Activated naive CD4-positive, alpha-beta T cell treated with anti-CD3 and anti-CD28 coated beads for 36 hours (primary cell): ENCODE measurements around the gene PLXNB2. TPM values are rescaled to one million over a fixed set of nuclear protein-coding genes. Genes with fewer than 3 reads are reported as not detected.

ENCODE experiments used
- CTCF ChIA-PET: fragments of 350-600 bp; sonication (Branson Sonifier 250); formaldehyde crosslinking; loops from one replicate; lab custom pipeline; 2021; ENCODE audit warnings: antibody characterized with exemption; lab: Charles Lee
- DNase-seq: peaks from one replicate; pipeline ENCODE4 v3.0.0-alpha.2; 2020
- H3K27ac Mint-ChIP-seq: one replicate; pipeline ENCODE4 v1.8.0; 2021; ENCODE audit warnings: mild to moderate bottlenecking, mixed read lengths
- H3K27me3 Mint-ChIP-seq: one replicate; pipeline ENCODE4 v1.8.0; 2021; ENCODE audit warnings: low read depth, mixed read lengths
- H3K36me3 Mint-ChIP-seq: one replicate; pipeline ENCODE4 v1.8.0; 2021; ENCODE audit warnings: low read depth, mixed read lengths
- H3K4me1 Mint-ChIP-seq: one replicate; pipeline ENCODE4 v1.8.0; 2021; ENCODE audit warnings: low read depth, mixed read lengths
- H3K4me3 Mint-ChIP-seq: one replicate; pipeline ENCODE4 v1.8.0; 2021; ENCODE audit warnings: mild to moderate bottlenecking, moderate library complexity, mixed read lengths
- H3K9me3 Mint-ChIP-seq: one replicate; pipeline ENCODE4 v1.8.0; 2021; ENCODE audit warnings: mixed read lengths
- intact Hi-C: fragments of 100-400 bp; cut with micrococcal nuclease; formaldehyde crosslinking; loops from one replicate; pipeline ENCODE4 v1.15.1; 2023
- total RNA-seq, 2 experiments: library from RNA; stranded (reverse); gene quantifications; one replicate each; pipeline ENCODE4 v1.2.3, GENCODE V29; 2021

Gene PLXNB2
- total RNA-seq, 2 experiments from 2014 or later, result 9.8 to 10.4 TPM

DNA sequence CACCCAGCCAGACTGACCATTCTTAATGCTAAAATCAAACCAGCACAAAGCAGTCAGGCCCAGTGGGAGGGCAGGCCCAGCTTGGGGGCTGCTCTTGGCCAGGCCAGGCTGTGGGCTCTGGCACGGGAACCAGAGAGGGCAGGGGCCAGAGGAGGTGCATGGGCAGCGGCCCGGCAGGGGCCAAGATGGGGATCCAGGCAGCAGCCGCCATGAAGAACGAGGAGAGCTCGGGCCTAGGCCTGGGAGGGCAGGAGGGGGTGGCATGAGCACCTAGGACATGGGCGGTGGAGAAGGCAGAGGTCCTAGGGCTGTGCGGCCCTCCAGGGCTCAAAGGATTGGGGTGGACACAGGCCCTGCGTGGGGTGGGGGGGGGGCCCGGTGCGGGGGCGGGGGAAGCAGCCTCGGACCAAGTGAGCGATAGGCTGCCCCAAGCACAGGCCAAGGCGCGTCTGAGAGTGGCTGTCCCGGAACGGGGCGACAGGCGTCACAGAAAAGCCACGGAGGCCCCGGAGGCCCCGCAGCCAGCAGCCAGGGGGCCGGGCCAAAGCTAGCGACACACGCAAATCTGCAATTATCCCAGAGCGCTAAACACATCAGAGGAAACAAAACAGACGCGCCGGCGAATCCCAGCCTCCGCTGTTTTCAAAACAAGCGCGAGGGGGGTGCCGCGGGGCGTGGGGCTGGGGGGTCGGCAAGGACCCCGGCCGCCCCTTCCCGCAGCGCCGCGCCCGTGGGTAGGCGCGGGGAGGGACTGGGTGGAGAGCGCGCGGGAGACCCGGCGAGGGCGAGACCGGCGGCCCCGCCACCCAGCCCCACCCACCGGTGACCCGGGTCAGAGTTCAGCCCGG is 8.3 kb downstream of the PLXNB2 start:
- no peak for DNase-seq
- no peak overlapping the region for H3K4me3 Mint-ChIP-seq
- no peaks in the 10 kb centered on the region for H3K4me1 Mint-ChIP-seq
- H3K36me3 Mint-ChIP-seq, result no peaks in the 10 kb centered on the region
- no peak overlapping the region for H3K27ac Mint-ChIP-seq
- intact Hi-C loops, result no loop called here
- H3K27me3 Mint-ChIP-seq, result peaks cover 13% of the 10 kb centered on the region
- no peaks in the 10 kb centered on the region for H3K9me3 Mint-ChIP-seq
- CTCF ChIA-PET, result interaction anchor here (1.0 kb wide), 1 partner anchor 43 kb away, joined by 3 read pairs; no protein-coding TSS in a partner anchor

DNA sequence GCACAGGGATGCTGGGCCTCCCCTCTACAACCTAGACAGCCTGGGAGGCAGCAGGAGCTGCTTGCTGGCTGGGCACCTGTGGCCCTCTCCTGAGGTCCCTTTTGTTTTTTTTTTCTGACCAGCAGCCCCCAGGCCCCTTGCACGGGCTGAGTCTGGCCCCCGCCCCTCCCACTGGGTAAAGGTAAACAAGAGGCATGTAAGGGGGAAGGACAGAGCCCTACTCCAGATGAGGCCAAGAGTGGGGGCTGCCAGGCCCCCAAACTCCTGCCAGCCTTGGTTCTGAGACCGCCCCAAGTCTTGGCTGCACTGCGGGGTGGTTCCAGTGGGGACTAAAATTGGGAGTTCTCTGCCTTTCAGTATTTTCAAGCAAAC is 9.2 kb downstream of the PLXNB2 start:
- no peaks in the 10 kb centered on the region for H3K36me3 Mint-ChIP-seq
- no peaks in the 10 kb centered on the region for H3K4me1 Mint-ChIP-seq
- CTCF ChIA-PET, result no interaction called here
- intact Hi-C loops, result no loop called here
- no peak overlapping the region for H3K27ac Mint-ChIP-seq
- no peak overlapping the region for H3K4me3 Mint-ChIP-seq
- no peaks in the 10 kb centered on the region for H3K9me3 Mint-ChIP-seq
- peaks cover 13% of the 10 kb centered on the region for H3K27me3 Mint-ChIP-seq
- DNase-seq, result no peak

DNA sequence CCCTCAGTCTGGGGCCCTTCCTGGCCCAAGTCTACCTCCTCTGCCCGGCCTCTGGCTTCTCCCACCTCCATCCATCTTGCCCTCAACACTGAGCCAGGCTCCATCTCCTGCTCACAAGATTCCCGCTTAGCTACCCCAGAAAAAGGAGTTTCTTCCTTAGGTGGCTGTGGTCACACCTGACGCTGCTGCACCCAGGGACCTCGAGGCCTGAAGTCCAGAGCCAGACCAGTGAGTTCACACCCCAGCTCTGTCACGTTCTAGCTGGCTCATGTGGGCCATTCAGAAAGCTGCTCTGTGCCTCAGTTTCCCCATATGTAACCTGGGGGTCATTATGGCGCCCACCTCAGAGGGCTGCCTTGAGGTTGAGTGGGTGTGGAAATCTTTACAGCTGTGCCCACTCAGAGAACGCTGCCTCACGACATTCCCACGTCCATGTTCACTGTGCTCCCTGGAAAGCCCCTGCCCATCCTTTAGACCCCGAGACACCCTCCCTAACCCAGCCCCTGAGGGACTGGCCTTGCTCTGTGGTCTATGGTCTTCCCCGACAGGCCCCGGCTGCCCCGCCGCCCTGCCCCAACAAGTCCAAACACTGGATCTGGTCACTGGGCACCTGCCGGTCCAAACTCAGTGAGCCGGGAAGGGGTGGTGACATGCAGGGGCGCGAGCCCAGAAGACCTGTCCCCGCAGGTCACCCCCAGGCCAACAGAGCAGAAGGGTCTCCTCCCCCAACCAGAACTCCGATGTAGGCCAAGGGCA is 9.8 kb downstream of the PLXNB2 start:
- Mint-ChIP-seq H3K27ac (no peak overlapping the region), H3K4me1 (peaks cover 3% of the 10 kb centered on the region), H3K27me3 (peaks cover 13% of the 10 kb centered on the region), H3K36me3 (no peaks in the 10 kb centered on the region), H3K4me3 (no peak overlapping the region), H3K9me3 (no peaks in the 10 kb centered on the region)
- CTCF ChIA-PET, result no interaction called here
- intact Hi-C loops, result no loop called here
- DNase-seq, result no peak

DNA sequence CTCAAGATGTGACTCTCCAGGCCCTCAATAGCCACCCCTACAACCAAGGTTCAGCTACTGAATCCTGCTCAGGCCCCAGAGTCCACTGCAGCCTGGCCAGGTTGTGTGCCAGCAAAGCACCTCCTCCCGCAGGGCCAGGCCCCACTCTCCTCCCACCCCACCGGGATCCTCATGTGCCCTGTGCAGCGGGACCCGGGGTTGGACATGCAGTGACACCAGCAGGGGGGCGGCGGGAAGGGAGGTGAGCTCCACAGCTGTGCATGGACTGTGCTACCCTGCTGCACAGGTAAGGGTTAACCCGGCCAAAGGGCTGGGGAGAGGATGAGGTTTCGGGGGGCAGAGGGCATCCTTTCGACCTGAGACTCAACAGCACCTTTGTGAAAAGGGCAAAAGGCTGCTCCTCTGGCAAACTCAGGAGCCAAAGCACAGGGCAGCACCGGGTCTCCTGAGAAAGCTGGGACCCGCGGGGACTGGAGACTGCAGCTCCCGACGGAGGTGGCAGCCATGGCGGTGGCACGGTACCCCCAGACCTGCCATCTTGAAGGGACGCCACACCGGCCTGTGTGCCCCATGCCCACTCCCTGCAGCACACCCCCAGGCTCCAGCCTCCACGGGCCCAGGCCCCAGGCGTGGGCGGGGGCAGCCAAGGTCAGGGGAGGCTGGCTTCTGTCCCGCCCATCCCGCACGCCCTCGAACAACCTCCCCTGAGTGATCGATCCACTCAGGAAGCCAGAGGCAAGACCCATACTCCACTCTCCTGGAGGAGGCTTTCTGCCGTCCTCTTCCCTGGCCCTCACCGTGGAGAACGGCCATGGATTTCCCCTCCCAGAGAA is 10.6 kb downstream of the PLXNB2 start:
- CTCF ChIA-PET, result no interaction called here
- intact Hi-C loops, result no loop called here
- no peak overlapping the region for H3K27ac Mint-ChIP-seq
- no peak for DNase-seq
- H3K4me1 Mint-ChIP-seq, result peaks cover 6% of the 10 kb centered on the region
- no peaks in the 10 kb centered on the region for H3K9me3 Mint-ChIP-seq
- H3K4me3 Mint-ChIP-seq, result no peak overlapping the region
- peaks cover 17% of the 10 kb centered on the region for H3K27me3 Mint-ChIP-seq
- H3K36me3 Mint-ChIP-seq, result no peaks in the 10 kb centered on the region

DNA sequence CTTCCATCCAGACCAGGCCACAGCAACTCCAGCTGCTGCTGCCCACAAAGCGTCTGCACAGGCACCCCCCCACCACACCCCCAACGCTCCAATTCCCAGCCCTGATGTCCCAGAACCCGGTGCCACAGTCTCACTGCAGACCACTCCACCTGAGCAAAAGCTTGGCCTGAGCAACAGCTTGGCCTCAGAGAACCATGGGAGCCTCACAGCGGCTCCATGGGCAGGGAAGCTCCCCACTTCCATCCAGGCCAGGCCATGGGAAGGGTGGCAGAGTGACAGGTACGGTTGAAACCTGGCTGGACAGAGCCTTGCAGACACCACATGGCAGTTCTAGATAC is 13.2 kb downstream of the PLXNB2 start:
- no peak for DNase-seq
- peaks cover 6% of the 10 kb centered on the region for H3K4me1 Mint-ChIP-seq
- peaks cover 19% of the 10 kb centered on the region for H3K27me3 Mint-ChIP-seq
- H3K9me3 Mint-ChIP-seq, result no peaks in the 10 kb centered on the region
- no peak overlapping the region for H3K27ac Mint-ChIP-seq
- no peak overlapping the region for H3K4me3 Mint-ChIP-seq
- CTCF ChIA-PET, result no interaction called here
- no peaks in the 10 kb centered on the region for H3K36me3 Mint-ChIP-seq
- intact Hi-C loops, result no loop called here

DNA sequence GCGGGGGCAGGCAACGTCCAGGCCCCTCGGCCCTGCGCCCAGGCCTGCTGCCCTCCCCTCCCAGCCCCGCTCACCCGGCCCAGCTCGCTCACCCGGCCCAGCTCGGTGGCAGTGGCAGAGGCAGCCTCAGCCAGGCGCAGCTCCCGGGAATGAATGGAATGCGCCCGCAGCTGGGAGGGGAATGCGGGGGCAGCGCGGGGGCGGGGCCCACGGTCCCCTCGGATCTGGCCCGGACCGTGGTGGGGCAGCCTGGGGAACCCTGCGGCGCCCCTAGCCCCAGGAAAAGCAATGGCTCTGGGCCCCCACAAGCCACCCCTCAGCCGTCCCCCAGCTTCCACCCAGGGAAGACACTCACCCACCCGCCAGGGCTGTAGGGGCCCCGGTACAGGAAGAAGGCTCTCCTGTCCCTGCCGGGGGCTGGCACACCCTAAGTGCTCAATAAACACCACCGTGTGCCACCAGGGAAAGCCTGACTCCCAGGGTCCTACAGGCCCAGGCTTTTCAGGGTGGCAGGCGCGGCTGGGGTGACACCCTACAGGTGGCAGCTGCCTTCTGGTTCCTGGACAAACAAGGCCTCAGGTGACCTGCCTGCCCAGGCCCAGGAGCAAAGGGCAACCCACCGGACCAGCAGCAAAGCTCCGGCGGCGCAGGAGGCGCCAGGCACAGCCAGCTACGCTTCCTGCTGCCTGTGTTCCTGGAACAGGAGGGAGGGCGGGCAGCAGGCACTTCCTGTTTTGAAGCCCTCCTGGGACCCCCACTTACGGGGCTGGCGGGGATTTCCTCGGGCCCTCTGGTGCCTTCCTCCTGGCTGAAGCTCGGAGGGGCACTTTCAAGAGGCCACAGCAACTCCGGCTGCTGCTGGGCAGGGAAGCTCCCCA is 13.8 kb downstream of the PLXNB2 start:
- intact Hi-C loops, result no loop called here
- CTCF ChIA-PET, result no interaction called here
- Mint-ChIP-seq H3K27ac (no peak overlapping the region), H3K4me3 (no peak overlapping the region), H3K27me3 (peaks cover 15% of the 10 kb centered on the region), H3K4me1 (peaks cover 6% of the 10 kb centered on the region), H3K9me3 (no peaks in the 10 kb centered on the region), H3K36me3 (no peaks in the 10 kb centered on the region)
- no peak for DNase-seq

DNA sequence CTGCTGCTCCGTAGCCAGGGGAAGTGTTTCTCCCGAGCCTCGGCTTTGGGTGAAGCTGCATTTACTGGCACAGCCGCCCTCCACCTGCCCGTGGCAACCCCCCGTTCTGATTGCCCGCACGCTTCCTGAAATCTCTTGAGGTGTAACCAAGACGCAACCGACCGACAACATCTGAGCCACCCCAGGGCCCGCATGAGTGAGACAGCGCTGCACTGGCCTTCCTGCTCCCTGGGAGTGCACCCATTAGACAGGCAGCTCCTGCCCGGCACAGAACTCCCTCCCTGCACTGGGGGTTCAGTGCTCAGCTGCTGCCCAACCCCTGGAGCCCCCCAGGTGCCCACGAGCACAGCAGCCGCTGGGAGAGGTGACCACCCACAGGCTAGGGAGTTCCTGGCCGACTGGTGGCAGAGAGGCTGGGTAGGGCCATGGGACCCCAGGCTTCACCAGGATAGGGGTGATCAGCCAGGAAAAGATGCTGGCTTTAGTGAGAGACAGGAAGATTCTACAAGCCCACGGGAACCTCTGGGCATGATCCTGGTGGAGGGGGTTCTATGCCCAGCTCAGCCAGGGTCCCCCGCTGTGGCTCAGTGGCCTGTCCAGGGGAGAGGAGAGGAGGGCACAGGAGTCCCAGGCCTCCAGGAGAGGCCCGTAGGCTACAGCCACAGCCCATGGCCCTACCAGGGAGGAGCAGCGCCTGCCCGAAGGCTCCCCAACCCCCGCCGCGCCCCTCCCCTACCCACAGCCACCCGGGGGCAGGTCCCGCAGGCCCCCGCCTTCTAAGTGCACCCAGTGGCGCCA is 14.6 kb downstream of the PLXNB2 start:
- intact Hi-C loops, result no loop called here
- H3K4me1 Mint-ChIP-seq, result peaks cover 6% of the 10 kb centered on the region
- H3K27ac Mint-ChIP-seq, result no peak overlapping the region
- no peak overlapping the region for H3K4me3 Mint-ChIP-seq
- no peaks in the 10 kb centered on the region for H3K9me3 Mint-ChIP-seq
- no peaks in the 10 kb centered on the region for H3K36me3 Mint-ChIP-seq
- CTCF ChIA-PET, result interaction anchor here (1.4 kb wide), 1 partner anchor 49 kb away, joined by 3 read pairs; no protein-coding TSS in a partner anchor
- H3K27me3 Mint-ChIP-seq, result peaks cover 12% of the 10 kb centered on the region
- peak; percentile 34 for DNase-seq

DNA sequence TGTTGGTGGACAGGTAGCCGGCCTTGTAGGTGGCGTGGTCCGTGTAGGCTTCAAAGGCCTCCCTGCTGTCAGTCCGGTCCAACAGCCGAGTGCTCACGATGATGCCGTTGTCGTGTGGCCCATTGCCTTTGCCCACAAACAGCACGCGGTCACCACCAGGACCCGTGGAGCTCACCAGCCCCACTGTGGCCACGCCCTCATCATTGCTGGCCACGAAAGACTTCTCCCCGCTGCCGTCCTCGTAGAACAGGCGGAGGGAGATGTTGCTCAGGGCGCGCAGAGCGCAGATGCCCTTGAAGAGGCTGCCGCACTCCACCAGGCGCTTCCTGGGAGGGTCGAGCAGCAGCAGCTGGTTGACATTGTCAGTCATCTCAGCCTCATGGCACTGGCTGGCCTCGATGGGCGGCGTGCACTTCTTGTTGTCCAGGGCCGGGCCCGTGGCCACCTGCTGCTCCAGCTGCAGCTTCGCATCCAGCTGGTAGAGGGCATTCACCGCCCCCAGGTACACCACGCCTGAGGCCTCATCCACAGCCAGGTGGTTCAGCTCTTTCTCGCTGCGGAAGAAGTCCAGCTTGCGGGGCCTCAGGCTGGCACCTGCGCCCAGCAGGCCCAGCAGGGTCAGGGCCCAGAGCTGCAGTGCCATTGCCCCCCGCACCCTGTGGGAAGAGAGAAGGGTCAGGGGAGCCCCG is 17.4 kb downstream of the PLXNB2 start:
- Mint-ChIP-seq H3K36me3 (no peaks in the 10 kb centered on the region), H3K9me3 (no peaks in the 10 kb centered on the region), H3K27me3 (peaks cover 12% of the 10 kb centered on the region), H3K27ac (no peak overlapping the region), H3K4me3 (no peak overlapping the region), H3K4me1 (peaks cover 6% of the 10 kb centered on the region)
- CTCF ChIA-PET, result no interaction called here
- intact Hi-C loops, result no loop called here
- DNase-seq, result no peak

DNA sequence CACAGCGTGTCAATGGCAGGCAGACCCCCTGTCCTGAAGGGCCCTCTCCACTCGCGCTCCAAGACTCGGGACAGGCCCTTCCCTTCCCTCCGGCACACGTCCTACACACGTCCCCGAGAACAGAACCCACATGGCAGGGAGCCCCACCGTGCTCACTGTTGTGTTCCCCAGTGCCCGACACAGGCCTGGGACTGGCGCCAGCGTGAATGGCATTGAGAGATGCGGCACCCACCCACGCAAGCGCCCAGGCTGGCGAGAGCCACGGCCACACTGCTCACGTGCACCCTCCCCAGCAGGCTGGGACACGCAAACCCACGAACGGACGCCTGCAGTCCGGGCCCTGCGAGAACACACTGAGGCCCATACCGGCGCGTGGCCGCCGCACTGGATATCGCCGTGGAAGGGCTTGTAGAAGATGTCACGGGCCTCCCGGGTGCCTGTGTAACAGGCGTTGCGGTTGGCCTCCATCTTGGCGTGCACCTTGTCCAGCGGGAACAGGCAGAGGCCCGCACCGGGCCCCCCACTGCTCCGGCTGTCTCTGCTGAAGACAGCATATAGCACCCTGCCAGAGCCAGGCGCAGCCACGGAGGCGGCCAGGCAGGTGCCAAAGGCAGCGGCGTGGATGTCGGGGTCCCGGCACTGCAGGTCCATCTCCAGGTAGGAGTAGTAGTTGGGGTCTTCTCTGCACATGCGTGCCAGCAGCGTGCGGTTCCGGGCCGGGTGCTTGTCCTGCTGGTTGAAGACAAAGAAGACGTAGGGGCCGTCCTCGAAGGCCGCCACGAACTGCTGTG is 18.1 kb downstream of the PLXNB2 start:
- Mint-ChIP-seq H3K4me3 (no peak overlapping the region), H3K4me1 (peaks cover 6% of the 10 kb centered on the region), H3K9me3 (no peaks in the 10 kb centered on the region), H3K36me3 (no peaks in the 10 kb centered on the region), H3K27me3 (peaks cover 12% of the 10 kb centered on the region), H3K27ac (no peak overlapping the region)
- DNase-seq, result no peak
- CTCF ChIA-PET, result no interaction called here
- intact Hi-C loops, result no loop called here

DNA sequence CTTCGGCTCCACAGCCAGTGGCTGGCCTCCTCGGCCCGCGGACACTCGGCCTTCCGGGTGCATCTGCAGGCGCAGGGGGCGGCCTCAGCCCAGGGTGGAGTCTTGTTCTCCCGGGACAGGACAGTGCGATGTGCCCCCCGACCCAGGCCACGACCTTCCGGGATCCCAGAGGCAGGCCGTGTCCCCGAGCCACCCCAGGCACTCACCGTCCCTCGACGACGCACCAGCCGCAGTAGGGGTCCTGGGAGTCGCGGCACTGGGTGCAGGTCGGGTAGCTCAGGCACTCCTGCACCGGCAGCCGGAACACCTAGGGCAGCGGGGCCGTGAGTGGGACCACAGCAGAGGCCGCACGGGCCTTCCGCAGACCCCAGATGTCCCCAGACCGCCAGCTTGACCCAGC is 19.7 kb downstream of the PLXNB2 start:
- Mint-ChIP-seq H3K9me3 (no peaks in the 10 kb centered on the region), H3K4me1 (peaks cover 3% of the 10 kb centered on the region), H3K4me3 (no peak overlapping the region), H3K27me3 (peaks cover 9% of the 10 kb centered on the region), H3K27ac (no peak overlapping the region), H3K36me3 (no peaks in the 10 kb centered on the region)
- CTCF ChIA-PET, result interaction anchor here (1.1 kb wide), 1 partner anchor 11 kb away, joined by 4 read pairs; no protein-coding TSS in a partner anchor
- intact Hi-C loops, result no loop called here
- DNase-seq, result no peak
